Measurements from ENCODE around the gene SLC25A18.

Gene SLC25A18

DNA sequence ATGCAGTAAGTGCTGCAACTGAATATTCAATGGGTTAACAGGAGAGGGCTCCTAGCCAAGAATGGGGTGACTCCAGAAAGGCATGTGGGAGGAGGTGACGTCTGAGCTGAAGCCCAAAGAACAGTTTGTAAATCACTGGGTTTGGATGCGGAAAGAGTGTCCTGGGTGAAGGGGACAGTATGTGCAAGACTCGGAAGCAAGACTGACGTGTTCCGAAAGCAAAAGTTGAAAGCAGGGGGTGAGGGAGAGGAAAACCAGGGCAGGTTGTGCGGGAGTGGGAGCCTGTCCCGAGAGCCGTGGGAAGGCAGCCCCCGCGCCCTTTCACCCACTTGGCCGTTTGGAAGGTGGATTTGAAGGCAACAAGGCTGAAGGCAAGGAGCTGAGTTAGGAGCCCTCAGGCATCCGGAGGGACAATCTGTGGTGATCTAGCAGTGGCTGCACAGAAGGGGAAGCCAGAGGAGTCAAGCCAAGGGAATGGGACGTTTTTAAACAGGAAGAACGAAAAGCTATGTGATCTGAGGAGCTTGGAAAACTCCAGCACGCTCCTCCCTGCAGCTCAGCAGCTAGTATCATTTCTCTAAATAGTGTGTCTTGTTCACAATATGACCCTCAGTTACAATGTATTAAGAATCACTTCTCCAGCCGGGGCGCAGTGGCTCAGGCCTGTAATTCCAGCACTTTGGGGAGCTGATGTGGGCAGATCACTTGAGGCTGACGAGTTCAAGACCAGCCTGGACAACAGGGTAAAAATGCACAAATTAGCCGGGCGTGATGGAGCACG, 7.7 kb downstream of the SLC25A18 start:
- DNase-seq, result no peak

GRCh38 chr22:17575151-17575550, 11.9 kb downstream of the SLC25A18 start:
- no peak for DNase-seq

DNA sequence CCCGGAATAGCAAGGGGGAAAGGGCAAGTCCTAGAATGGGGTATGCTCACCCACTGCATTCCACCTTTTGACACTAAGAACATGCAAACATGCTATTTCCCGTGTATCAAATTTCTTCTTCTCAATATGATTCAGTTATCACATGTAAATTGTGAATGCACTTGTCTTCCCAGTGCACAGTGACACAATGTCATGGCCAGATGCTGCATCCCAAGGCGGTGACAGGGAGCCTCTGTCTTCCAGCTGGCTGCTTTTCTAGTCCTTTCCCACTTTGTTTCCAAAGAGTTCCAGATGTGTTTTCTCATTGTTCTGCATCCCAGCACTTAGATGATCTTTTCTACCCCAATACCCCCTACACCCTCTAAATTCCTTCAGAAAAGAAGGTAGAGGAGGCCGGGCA, 12.4 kb downstream of the SLC25A18 start:
- DNase-seq, result no peak

DNA sequence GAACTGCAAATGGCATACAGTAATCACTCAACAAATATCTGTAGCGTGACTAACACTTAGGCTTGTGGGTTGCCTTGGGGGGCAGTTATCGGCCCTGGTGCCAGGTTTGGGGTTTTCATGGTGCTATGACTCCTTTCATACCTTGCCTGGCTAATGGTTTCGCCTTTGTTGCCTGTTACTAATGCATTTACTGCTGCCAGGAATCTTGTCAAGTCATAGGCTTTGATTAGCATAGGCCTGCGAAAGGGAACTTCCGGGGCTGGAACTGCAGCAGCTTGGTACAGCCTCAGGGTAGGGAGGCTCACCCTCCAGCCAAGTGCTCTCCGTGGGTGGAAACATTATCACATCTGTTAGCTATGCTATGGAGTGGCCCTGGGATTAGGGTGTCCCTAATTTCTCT, 13.2 kb downstream of the SLC25A18 start:
- DNase-seq, result no peak

- no peak for DNase-seq
These were observed 14.9 kb downstream of the SLC25A18 start for GRCh38 chr22:17578136-17578754.

- no peak for DNase-seq
These were observed 16.3 kb downstream of the SLC25A18 start for GRCh38 chr22:17579535-17579981.

DNA sequence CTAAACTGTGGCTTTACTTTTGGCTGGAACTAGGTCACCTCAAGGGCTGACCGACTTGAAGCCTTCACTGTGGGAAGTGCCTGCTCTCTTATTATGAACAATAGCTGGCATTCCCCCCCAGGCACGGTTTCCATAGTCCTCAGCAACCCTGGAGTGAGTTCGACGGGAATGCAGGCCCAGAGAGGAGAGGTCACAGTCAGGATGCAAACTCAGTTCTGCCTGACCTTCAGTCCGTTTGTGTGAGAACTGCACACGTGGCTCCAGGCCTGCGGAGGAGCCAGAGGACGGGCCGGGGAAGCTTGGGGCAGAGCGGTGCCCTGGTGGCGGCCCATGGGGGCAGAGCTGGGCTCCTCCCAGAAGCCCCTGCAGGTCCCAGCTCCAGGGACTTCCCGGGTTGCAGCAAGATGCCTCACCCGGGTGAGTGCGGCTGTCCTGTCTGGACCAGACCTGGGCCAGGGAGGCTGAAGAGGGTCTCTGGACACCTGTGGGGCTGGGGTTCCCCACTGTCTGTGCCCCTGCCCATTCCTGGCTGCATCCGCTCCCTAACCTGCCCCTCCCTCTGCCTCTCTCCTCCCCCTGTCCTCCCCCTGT, 17.2 kb downstream of the SLC25A18 start:
- DNase-seq, result no peak

DNA sequence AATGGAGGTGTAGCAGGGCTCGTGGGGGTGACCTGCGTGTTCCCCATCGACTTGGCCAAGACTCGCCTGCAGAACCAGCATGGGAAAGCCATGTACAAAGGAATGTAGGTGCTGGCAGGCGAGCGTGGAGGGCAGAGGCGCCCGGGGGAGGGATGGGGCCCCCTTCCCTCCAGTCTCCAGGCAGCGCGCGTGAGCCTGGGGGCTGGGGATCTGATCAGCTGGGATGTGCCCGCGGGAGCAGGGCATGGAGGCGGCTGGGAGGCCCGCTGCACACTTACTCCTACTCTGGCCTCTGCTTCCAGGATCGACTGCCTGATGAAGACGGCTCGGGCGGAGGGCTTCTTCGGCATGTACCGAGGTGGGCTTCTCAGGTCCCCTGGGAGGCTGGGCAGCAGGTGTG, 17.8 kb downstream of the SLC25A18 start:
- no peak for DNase-seq

- DNase-seq, result no peak
These were observed 18.3 kb downstream of the SLC25A18 start for GRCh38 chr22:17581631-17582030.

DNA sequence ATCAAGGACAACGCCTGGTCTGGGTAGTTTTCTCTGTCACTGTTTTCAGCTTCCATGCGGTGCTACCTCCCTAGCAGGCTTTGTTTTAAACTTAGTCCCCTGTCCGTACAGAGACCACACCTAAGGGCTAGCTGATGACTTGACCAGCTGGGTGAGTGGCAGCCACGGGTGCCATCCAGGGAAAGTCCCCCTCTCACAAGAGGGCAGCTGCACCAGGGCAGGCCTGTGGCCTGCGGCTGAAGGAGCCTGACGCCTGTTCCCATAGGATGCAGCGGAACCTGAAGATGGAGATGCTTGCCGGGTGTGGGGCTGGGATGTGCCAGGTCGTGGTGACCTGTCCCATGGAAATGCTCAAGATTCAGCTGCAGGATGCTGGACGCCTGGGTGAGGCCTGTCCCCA, 19.9 kb downstream of the SLC25A18 start:
- DNase-seq, result no peak

- DNase-seq, result no peak
These were observed 23.6 kb downstream of the SLC25A18 start for GRCh38 chr22:17586831-17587440.

- DNase-seq, result no peak
These were observed 24.3 kb downstream of the SLC25A18 start for GRCh38 chr22:17587629-17588028.

DNA sequence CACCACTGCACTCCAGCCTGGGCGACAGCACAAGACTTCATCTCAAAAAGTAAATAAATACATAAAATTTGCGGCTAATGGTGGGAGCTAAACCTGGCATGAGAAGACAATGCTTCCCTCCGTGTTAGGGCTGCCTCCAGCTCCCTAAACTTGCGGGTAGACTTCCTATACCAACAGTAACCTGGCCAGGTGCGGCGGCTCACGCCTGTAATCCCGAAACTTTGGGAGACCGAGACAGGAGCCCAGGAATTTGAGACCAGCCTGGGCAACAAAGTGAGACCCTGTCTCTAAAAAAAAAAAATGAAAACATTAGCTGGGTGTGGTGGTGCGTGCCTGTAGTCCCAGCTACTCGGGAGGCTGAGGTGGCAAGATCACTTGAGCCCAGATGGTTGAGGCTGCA, 25.3 kb downstream of the SLC25A18 start:
- no peak for DNase-seq

- no peak for DNase-seq
These were observed 26.6 kb downstream of the SLC25A18 start for GRCh38 chr22:17589810-17590375.

DNA sequence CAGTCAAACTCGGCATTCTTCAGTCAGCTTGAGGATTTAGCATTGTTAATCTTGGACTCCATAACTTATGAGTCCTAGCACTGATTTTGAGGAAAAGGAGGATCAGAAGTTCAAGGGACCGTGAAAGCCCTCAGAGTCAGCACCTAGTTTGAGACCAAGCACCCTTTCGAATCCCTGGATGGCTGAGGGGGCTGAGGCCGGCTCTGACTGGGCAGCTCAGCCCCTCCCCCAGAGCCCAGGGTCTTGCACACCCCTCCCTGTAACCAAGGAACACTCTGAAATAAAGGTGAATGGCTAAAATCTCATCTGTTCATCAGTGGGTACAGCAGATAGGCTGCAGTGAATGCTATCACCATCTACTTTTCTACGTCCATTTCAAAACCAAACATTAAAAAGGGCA, 27.3 kb downstream of the SLC25A18 start:
- no peak for DNase-seq

GRCh38 chr22:17592201-17592600, 28.9 kb downstream of the SLC25A18 start:
- DNase-seq, result no peak

DNA sequence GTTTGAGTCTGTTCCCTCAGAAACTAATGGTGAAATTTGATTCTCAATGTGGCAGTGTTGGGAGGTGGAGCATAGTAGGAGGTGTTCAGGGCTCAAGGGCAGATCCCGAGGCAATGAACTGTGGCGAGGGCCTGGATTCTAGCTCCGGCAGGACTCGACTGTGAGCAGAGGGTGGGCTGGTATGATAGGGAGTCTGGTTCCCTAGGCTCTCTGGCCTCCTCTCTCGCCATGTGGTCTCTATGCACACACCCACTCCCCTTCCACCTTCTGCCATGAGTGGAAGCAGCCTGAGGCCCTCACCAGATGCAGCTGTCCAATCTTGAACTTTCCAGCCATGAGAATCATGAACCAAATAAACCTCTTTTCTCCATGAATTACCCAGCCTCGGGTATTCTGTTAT, 32.9 kb downstream of the SLC25A18 start:
- no peak for DNase-seq

- no peak for DNase-seq
These were observed 33.9 kb downstream of the SLC25A18 start for GRCh38 chr22:17597217-17597616.

DNA sequence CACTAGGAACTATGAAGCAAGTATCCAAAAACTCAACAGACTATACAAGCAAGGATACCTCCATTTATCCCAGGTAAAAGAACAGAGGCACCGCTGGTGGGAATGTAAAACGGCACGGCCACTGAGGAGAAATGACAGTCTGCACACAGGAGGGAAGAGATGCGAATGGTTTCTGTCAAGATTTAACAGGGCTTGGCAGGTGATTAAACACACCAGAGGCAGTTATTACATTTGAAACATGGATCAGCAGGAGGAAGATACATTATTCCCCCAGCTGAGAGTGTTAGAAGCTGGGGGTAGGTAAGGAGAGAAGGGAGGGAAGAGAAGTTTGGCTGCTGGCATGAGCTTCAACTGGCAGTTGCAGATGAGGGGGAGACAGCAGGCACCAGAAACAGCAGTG, 35.0 kb downstream of the SLC25A18 start:
- DNase-seq, result no peak

DNA sequence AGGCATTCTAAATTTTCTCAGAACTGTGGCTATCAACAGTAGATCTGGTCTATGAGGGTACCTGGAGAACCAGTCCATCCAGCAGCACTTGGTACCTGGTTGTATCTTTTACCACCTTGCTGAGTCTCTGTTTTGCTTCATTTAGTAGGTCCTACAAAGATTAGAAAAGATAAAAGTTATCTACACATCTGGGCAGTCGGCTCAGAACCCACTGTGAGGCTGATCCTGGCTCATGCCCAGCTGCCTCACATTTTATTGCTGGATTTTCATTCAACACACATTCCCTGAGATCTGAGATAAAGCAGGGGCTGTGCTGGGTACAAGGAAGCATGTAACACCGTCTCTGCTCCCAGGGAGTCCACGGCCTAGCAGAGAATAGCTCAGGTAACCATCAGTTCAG, 37.7 kb downstream of the SLC25A18 start:
- no peak for DNase-seq

- no peak for DNase-seq
These were observed 40.4 kb downstream of the SLC25A18 start for GRCh38 chr22:17603668-17604067.

DNA sequence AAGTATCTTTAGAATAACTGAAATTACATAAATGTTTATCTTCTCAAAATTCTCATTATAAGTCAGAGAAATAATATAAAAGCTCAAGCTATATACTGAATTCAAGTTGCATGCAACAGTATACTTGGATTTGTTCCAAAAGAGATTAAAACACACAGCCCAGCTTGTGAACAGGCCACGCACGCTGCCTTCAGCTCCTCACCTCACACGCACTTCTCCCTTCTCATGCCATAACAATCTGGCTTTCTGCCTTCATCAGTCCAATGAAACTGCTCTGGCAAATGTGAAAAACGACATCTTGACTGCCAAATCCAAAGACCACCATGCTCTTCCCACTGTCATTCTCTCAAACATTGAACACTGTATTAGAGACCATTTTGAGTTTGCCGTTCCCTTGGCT, 43.2 kb downstream of the SLC25A18 start:
- no peak for DNase-seq

DNA sequence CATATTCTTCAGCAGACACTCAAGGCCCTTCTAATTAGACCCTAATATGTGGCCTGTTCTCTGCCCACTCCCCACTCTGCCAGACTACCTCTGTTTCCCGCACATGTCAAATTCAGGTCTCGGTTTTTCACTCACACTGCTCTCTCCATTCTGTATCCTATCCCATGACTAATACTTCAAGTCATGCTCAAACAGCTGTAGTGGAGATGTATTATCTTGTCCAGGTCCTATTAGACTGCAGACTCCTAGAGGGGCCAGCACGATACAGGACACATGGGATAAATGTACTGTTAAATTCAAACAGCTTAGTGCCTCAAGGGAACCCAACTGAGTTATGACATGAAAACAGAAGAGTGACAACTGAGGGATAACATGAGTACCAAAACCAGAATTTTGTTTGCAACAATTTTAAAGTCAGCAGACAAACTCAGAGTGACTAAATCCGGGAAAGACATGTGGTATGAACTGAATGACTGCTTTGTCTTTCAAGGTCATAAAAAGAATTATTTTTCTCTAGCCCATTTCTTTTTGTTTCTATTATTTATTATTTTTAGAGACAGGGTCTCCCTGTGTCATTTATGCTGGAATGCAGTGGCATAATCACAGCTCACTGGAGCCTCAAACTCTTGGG, 44.7 kb downstream of the SLC25A18 start:
- no peak for DNase-seq
